Activated CD8-positive, alpha-beta memory T cell treated with anti-CD3 and anti-CD28 coated beads, Interleukin-2, amount 50 U/mL, for 1 hour (primary cell): ENCODE results near the gene MASP2.
A peak's percentile ranks its signal among the peaks of the same experiment; 100 is the strongest.
"Not testable (repeated sequence)": the region's sequence is repeated elsewhere in the genome, so short reads cannot be mapped to it uniquely, and the experiment has no call there.

Experiments
- DNase-seq: peaks from one replicate; pipeline ENCODE4 v3.0.0-alpha.2; 2020; ENCODE audit errors: extremely low read depth

The MASP2 gene

GRCh38 chr1:11046625-11047365 is at the start of gene MASP2:
MASP2 (minus strand) TSS chr1:11047239; CDS start chr1:11047207, 32 bp downstream.
- DNase-seq: no peak

GRCh38 chr1:11083784-11084183 is 36.7 kb upstream of the MASP2 start:
- DNase-seq: not testable (repeated sequence)

DNA sequence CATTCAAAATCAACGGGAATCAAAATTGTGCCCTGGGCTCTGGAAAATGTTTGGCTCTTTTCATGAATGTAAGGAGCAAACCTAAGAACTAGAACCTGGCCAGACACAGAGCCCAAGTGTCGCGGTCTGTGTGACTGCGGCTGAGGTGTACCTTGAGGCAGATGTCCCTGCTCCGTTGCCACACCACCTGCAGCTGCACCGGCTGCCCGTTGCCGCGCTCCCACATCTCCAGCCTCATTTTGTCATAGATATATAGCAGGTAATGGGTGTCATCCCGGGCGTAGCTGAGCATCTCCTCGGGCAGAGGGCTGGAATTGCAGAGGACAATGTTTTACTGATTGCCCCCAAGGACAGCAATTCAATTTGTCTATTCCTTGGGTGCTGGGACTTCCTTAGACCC is 33.9 kb upstream of the MASP2 start:
- no peak for DNase-seq

DNA sequence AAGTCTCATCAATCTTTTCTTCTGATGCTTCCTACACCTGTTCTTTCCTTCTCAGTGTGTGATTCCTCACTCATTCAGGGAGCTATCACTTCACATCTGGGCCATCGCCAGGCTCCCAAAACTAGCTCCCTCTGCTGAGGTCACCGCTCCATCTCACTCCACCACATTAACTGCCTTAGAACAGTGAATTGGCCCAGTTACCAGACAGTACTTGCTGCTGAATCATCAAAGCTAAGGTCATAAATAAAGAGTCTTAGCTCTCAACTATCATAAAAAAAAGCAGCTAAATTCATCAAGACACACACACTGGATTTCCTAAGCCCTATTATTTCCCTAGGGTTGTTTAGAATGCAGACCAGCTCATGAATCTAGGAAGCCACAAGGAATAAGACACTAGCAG is 31.6 kb upstream of the MASP2 start:
- no peak for DNase-seq

GRCh38 chr1:11073398-11073797 is 26.4 kb upstream of the MASP2 start:
- not testable (repeated sequence) for DNase-seq

GRCh38 chr1:11072216-11072917 is 25.3 kb upstream of the MASP2 start:
- DNase-seq: no peak

DNA sequence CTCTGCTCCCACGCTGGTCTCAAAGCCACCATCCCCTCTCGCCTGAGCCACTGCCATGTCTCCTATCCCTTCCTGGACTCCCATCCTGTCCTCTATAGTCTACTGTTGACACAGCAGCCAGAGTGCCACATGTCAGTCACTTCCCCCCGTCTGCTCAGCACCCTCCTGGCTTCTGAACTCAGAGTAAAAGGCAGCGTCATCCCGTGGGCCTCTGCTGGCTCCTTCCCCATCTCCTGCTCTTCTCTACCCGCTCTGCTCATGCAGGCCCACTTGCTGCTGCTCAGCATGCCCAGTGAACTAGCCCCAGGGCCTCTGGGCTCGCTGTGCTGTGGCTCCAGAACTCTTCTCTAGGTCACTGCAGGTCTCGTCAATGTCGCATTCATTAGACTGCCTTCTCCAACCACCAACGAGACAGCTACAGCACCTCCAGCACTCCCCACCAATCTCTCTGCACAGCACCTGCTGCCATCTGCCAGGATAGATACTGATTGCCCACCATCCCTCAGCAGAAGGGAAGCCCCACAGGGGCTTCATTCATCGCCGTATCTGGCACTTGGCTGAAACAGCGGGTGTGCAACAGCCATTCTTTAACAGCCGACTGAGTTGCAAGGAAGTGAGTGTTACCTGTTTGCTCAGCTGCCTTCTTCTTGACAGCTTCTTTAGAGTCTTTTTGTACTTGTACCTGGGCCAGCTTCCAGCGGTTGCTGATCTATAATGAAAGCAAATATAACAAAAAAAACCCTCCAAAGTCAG is 24.6 kb upstream of the MASP2 start:
- DNase-seq: no peak

DNA sequence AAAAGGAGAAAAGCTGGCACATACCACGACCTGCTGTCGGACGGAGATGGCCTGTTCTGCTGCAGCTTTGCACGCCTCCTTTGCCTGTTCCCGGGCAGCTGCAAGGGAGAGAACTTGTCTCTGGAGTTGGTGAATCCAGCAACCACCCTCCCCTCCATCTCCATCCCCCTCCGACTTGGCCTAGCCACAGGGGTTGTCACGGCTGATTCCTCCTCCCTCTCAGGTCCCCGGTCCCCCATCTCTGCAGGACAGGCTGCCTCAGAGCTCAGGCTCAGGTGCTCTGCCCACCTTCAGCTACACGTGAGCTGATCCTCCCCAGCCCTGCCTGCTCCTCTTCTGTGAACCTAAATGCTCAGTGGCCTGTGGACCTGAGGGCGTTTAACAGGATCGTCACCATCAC is 23.8 kb upstream of the MASP2 start:
- no peak for DNase-seq

- DNase-seq: no peak
These were observed 21.8 kb upstream of the MASP2 start for GRCh38 chr1:11068600-11069473.

GRCh38 chr1:11067716-11068599 is 20.9 kb upstream of the MASP2 start:
- DNase-seq: no peak

- no peak for DNase-seq
These were observed 18.8 kb upstream of the MASP2 start for GRCh38 chr1:11065796-11066195.

GRCh38 chr1:11064942-11065341 is 17.9 kb upstream of the MASP2 start:
- no peak for DNase-seq

DNA sequence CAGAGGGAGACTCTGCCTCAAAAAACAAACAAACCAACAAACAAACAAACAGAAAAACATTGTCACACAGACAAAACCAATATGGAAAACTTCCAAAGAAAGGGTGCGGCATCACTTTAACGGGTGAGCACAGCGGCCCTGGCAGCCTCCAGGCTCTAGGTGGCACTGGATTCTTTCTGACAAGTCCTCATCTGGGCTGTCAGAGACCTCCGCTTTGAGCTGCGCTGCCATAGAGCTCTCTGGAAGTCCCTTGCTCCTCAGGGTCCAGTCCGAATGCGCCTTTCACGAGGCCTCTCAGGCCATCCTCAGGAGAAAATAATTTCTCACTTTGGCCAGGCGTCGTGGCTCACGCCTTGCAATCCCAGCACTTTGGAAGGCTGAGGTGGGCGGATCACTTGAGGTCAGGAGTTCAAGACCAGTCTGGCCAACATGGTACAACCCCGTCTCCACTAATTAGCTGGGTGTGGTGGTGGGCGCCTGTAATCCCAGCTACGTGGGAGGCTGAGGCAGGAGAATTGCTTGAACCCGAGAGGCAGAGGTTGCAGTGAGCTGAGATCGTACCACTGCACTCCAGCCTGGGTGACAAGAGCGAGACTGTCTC is 17.0 kb upstream of the MASP2 start:
- not testable (repeated sequence) for DNase-seq

GRCh38 chr1:11062965-11063401 is 15.9 kb upstream of the MASP2 start:
- DNase-seq: no peak

DNA sequence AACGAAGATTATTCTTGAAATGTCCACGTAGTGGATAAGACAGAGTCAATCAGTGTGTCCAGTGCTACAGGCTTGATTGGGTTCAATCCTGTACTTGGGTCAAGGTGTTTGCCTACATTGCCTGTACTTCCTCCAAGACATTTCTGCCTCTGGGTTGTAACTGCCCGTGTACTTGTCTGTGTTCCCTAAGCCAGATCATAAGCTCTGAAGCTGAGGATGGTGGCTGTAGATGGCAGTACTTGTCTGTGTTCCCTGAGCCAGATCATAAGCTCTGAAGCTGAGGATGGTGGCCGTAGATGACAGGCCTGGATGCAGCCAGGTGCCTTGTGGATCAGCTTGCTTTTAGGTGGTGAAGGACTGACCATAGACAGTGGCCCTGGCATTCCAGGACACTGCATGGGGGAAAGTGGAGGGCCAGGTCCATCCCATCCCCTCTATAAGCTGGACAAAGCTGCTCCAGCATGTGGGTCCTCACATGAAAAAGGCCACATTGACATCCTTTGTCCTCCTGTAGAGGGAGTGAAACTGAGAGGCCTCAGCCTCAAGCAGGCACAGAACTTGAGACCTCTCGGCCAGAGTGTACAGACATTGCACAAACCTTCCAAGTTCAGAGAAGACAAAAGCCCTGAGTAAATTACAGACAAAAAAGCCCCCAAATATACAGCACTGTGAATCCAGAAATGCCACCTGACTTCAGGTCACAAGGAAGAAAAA is 14.8 kb upstream of the MASP2 start:
- no peak for DNase-seq

DNA sequence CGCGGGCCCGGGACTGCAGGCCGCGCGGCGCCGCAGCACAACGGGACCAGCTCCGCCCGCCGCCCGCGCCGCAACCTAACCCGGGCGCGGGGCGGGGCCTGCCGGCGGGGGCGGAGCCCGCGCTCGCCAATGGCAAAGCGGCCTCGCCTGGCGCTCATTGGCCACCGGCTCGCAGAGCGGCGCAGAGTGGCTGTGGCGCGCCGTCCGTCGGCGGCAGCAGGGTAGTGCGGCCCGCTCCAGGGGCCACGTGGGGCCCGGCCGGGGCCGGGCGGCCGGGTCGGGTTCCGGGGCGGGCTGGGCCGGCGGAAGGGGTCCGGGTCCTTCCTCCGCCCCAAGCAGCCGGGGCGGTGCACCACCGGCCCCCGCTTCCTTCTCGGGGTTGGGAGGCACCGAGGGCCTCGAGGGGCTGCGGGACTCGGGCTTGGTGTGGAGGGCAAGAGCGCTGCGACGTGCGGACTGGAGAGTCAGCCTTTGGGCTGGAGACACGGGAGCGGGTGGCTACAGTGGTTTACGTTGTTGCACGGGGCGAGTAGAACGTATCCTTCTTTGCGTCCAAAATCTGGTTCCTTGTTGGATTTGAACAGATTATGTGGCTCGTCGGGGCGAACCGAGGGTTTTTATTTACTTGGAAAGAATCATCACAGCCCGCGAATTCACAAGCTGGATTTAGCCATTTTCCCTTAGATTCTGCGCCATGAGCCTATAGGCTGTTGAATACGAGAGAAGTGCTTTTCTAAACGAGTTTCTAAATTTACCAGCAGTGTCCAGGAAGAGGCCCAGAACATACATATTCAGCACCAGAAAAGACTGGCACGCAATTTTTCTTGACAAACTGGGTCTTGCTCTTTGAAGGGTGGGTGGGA is 13.2 kb upstream of the MASP2 start, which contains the start of gene SRM:
SRM (minus strand) TSS at position 51 of the 863 bp plus-strand sequence. CDS start 75 bp downstream, outside the sequence.
- DNase-seq: peak; percentile 49

DNA sequence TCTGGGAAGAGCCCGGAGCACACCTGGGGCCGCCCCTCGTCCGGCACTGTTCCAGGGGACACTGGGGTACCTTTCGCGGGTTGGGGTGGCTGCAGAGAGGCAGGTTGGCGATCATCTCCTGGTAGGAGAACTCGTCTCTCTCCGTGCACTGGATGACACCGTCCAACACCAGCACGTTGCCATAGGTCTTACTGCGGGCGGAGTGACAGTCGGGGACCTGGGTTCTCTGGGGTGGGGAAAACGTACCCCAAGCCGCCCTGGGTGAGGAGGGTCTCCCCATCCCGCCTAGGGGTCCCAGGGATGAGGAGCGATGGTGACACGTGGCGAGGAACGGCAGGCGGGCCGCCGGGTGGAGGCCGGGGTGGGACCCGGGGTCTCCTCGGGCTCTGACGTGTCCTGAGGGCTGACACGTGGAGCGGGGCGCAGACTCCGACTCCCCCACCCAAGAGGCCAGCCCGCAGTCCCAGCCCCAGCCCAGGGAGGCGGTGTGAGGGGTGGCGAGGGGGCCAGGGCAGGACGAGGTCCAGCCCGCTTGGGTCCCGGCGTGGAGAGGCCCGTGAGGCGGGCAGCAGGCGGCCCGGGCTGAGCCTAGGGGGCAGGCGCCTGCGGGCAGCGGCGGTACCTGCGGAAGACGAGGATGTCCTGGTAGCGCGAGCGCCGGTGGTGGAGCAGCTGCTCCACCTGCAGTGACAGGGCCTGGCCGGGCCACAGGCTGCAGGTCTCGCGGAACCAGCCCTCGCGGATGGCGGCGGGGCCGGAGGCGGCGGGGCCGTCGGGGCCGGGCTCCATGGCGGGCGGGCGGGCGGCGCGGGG is 12.3 kb upstream of the MASP2 start:
- no peak for DNase-seq
